ENCODE measurements around the gene TANC1.

The TANC1 gene

DNA sequence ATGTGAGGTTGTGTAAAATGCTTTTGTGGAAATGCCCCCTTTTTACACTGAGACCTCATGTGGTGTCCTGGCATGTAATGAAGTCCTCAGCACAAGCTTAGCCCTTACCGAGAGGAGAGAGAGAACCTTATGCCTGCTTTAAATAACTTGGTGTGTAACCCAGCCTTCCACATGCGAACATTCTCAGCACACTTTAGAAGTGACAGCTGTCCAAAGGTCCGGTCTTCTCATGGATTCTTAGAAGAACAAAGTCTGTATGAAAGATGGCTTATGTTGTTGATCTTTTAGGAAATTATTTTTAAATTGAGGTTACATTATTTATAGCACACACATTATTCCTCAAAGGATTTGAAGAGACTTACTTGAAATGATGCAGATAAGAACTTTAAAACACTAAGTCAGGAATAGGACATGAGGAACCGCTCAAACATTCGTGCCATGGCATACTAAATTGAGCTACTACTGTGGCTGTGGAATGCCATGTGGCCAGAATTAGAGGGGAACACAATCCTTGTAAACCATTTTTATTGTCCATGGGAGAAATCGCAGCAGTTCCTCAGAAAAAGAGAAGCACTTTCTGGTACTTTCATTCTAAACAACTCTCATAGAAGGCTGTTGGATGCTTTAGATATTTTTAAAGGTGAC lies 238.4 kb downstream of the TANC1 start:
- peaks cover 21 to 23% of the 10 kb centered on the region in 2 donors for H3K36me3 ChIP-seq (ENCODE audit: control insufficient read depth in 2 of 2, insufficient read depth in 2 of 2, low read length in 2 of 2)
- H3K4me3 ChIP-seq (ENCODE audit: low read length in 2 of 2), result no peak overlapping the region
- H3K4me1 ChIP-seq (ENCODE audit: control insufficient read depth in 2 of 2, insufficient read depth in 2 of 2, low read length in 2 of 2), result peaks cover 0 to 3% of the 10 kb centered on the region in 2 donors
- no peak overlapping the region for H3K27ac ChIP-seq (ENCODE audit: low read depth in 2 of 2, low read length in 2 of 2)
- no peaks in the 10 kb centered on the region for H3K9me3 ChIP-seq (ENCODE audit: control insufficient read depth in 2 of 2, low read length in 2 of 2)
- no peak overlapping the region for H3K9ac ChIP-seq (ENCODE audit: low read depth in 1 of 2, low read length in 2 of 2)
- no peaks in the 10 kb centered on the region for H3K27me3 ChIP-seq (ENCODE audit: control insufficient read depth in 2 of 2, insufficient read depth in 2 of 2, low read length in 2 of 2)

DNA sequence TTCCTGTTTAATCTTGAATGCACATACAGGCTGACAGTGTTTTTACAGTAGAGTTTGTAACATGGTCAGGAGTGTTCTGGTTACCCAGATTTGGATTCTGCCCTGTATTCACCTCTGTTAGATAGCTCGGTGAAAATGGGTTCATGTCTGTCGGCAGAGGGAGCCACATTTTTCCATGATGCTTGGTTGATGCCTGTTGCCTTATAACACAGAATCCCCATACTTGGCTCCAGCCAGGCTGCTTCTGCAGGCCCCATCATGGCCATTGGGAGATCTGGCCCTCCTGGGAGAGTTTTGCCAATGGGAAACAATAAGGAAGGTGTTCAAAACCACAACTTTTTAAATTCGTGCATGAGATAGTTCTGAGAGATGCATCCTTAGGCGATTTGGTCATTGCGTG lies 240.0 kb downstream of the TANC1 start:
- peaks cover 18 to 20% of the 10 kb centered on the region in 2 donors for H3K36me3 ChIP-seq (ENCODE audit: control insufficient read depth in 2 of 2, insufficient read depth in 2 of 2, low read length in 2 of 2)
- H3K27me3 ChIP-seq (ENCODE audit: control insufficient read depth in 2 of 2, insufficient read depth in 2 of 2, low read length in 2 of 2), result no peaks in the 10 kb centered on the region
- H3K27ac ChIP-seq (ENCODE audit: low read depth in 2 of 2, low read length in 2 of 2), result no peak overlapping the region
- H3K9ac ChIP-seq (ENCODE audit: low read depth in 1 of 2, low read length in 2 of 2), result no peak overlapping the region
- no peak overlapping the region for H3K4me3 ChIP-seq (ENCODE audit: low read length in 2 of 2)
- no peaks in the 10 kb centered on the region for H3K9me3 ChIP-seq (ENCODE audit: control insufficient read depth in 2 of 2, low read length in 2 of 2)
- H3K4me1 ChIP-seq (ENCODE audit: control insufficient read depth in 2 of 2, insufficient read depth in 2 of 2, low read length in 2 of 2), result peaks cover 0 to 3% of the 10 kb centered on the region in 2 donors

DNA sequence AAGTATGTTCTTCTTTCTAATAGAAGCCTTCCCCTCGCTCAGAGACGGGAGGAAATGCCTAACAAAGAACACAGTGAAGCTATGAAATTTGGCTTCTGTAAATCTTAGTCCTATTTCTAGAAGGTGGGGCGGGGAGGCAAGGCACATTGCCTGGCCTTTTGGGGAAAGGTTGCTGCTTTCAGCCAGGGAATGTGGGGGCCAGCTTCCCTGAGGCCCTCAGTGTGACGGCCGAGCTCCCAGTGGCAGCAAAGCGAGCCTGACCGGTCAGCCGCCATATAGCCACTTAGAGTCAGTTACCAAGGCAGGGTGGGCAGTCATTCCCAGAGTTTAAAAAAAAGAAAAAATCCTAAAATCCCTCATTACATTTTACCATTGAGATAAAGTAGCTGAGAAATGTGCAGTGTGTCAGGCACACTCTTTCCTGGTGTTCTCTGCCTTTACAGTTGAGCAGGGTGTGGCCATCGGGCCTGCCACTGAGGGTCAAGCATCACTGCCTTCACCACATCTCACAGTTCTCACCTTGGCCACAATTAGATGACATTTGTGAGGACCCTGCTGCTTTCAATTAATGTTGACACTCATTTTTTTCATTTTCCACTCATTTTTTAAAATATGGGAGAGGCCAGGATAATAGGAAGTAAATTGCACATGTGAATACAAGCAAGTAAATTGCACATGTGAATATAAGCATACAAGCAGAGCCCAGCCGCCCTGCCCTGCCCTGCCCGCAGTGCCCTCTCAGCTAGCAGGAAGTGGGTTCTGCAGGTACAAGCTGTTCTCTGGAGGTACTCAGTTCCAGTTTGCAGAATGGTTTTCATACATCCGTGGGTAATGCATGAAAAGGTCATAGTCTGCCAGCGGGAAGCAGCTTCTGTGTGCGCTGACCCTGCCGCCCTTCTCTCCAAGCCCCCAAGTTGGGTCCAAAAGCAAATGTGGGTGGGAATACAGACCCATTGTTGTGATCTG lies 241.2 kb downstream of the TANC1 start:
- Histone ChIP-seq H3K4me1 (ENCODE audit: control insufficient read depth in 2 of 2, insufficient read depth in 2 of 2, low read length in 2 of 2) (peaks cover 0 to 3% of the 10 kb centered on the region in 2 donors), H3K36me3 (ENCODE audit: control insufficient read depth in 2 of 2, insufficient read depth in 2 of 2, low read length in 2 of 2) (peaks cover 18 to 19% of the 10 kb centered on the region in 2 donors), H3K27ac (ENCODE audit: low read depth in 2 of 2, low read length in 2 of 2) (peak overlapping the region; percentile 34 to 63), H3K9me3 (ENCODE audit: control insufficient read depth in 2 of 2, low read length in 2 of 2) (no peaks in the 10 kb centered on the region), H3K27me3 (ENCODE audit: control insufficient read depth in 2 of 2, insufficient read depth in 2 of 2, low read length in 2 of 2) (no peaks in the 10 kb centered on the region), H3K9ac (ENCODE audit: low read depth in 1 of 2, low read length in 2 of 2) (peak overlapping the region in 1 of 2 donors; percentile 17), H3K4me3 (ENCODE audit: low read length in 2 of 2) (no peak overlapping the region)

DNA sequence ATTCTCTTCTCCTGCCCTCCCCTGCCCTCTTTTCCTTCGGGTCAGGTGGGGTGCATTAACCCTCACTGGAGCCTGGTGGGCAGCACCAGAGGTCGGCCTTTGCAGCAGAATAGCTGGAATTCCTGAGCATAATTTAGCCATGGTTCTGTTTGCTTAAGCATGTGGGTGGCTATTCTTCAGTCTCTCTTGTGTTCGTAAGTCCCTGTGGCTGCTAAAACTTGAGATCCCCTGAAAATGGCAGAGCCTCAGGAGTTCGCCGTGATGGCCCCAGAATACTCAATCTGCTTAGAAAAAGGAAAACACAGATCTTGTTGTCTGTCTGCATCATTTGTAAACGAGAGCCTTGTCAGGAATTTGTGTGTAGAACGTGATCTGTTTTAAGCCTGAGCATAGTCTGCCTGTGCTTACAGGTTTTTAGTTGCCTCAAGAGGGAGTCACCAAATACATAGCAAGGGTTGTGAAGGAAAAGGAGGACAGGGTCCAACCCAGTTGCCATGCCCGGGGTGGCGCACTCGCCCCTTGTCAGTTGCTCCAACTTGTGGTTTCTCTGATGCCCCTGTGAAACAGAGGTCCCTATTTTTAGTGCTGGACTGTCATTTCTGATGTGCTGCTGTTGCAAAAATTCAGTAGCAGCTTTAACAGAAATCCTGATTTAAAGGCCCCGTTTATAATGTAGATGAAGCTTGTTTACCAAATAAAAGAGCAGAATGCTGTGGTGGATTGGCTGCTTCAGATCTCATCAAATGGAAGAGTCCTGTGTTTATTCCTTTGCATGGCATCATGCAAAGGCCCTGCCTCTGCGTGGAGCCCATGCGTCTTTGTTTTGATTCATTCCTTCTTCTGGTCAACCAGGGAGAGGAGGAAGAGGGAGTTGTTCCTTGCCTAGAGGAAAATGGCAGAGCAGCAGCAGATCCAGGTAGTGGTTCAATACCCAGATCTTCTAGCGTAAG lies 243.3 kb downstream of the TANC1 start:
- peaks cover 19 to 25% of the 10 kb centered on the region in 2 donors for H3K36me3 ChIP-seq (ENCODE audit: control insufficient read depth in 2 of 2, insufficient read depth in 2 of 2, low read length in 2 of 2)
- H3K27me3 ChIP-seq (ENCODE audit: control insufficient read depth in 2 of 2, insufficient read depth in 2 of 2, low read length in 2 of 2), result no peaks in the 10 kb centered on the region
- no peak overlapping the region for H3K4me3 ChIP-seq (ENCODE audit: low read length in 2 of 2)
- no peak overlapping the region for H3K27ac ChIP-seq (ENCODE audit: low read depth in 2 of 2, low read length in 2 of 2)
- H3K9ac ChIP-seq (ENCODE audit: low read depth in 1 of 2, low read length in 2 of 2), result no peak overlapping the region
- peaks cover 0 to 3% of the 10 kb centered on the region in 2 donors for H3K4me1 ChIP-seq (ENCODE audit: control insufficient read depth in 2 of 2, insufficient read depth in 2 of 2, low read length in 2 of 2)
- no peaks in the 10 kb centered on the region for H3K9me3 ChIP-seq (ENCODE audit: control insufficient read depth in 2 of 2, low read length in 2 of 2)

DNA sequence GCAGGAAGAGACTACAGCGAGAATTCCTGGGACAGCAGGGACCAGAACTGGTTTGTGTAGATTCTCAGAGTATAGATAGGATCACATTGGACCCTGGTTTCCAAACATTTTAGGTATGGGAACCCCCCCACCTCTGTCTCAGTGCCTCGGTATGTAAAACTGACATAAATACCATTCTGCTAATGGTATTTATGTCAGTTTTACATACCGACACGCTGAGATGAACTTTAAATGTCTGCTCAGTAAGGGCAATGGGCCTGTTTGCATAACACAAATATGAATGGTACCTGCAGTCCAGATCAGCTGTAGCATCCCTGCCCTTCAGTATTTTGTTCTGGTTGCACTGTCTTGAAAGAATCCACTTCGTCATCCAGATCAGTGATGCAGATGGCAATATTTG lies 244.9 kb downstream of the TANC1 start:
- Histone ChIP-seq H3K36me3 (ENCODE audit: control insufficient read depth in 2 of 2, insufficient read depth in 2 of 2, low read length in 2 of 2) (peaks cover 31 to 34% of the 10 kb centered on the region in 2 donors), H3K27me3 (ENCODE audit: control insufficient read depth in 2 of 2, insufficient read depth in 2 of 2, low read length in 2 of 2) (no peaks in the 10 kb centered on the region), H3K4me3 (ENCODE audit: low read length in 2 of 2) (no peak overlapping the region), H3K9me3 (ENCODE audit: control insufficient read depth in 2 of 2, low read length in 2 of 2) (no peaks in the 10 kb centered on the region), H3K9ac (ENCODE audit: low read depth in 1 of 2, low read length in 2 of 2) (no peak overlapping the region), H3K4me1 (ENCODE audit: control insufficient read depth in 2 of 2, insufficient read depth in 2 of 2, low read length in 2 of 2) (peaks cover 0 to 3% of the 10 kb centered on the region in 2 donors), H3K27ac (ENCODE audit: low read depth in 2 of 2, low read length in 2 of 2) (no peak overlapping the region)

DNA sequence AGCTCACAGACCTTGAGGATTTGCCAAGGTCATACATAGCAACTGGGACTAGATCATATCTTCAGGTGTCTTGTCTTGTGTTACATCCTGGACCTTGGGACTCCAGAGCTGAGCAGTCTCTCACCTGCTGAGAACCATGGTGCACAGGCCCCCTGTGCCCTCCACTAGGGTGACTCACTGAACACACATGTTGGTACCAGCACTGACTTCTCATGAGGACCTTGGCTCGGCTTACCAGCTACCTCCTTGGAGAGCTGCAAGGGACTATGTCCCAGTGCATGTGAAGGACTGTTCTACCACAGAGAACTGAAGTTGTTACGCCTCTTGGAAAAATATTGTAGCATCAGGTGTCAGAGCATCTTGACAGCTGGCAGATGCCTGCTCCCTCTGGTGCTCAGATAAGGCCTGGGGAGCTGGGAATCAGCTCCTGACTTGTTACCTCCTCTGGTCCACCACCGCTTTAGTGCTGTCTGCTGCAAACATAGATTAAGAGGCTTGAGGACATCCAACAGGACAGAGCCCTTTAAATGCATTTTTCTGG lies 246.0 kb downstream of the TANC1 start:
- H3K9ac ChIP-seq (ENCODE audit: low read depth in 1 of 2, low read length in 2 of 2), result no peak overlapping the region
- H3K9me3 ChIP-seq (ENCODE audit: control insufficient read depth in 2 of 2, low read length in 2 of 2), result no peaks in the 10 kb centered on the region
- no peak overlapping the region for H3K27ac ChIP-seq (ENCODE audit: low read depth in 2 of 2, low read length in 2 of 2)
- peaks cover 0 to under 1% of the 10 kb centered on the region in 2 donors for H3K4me1 ChIP-seq (ENCODE audit: control insufficient read depth in 2 of 2, insufficient read depth in 2 of 2, low read length in 2 of 2)
- peaks cover 32 to 42% of the 10 kb centered on the region in 2 donors for H3K36me3 ChIP-seq (ENCODE audit: control insufficient read depth in 2 of 2, insufficient read depth in 2 of 2, low read length in 2 of 2)
- no peak overlapping the region for H3K4me3 ChIP-seq (ENCODE audit: low read length in 2 of 2)
- no peaks in the 10 kb centered on the region for H3K27me3 ChIP-seq (ENCODE audit: control insufficient read depth in 2 of 2, insufficient read depth in 2 of 2, low read length in 2 of 2)

DNA sequence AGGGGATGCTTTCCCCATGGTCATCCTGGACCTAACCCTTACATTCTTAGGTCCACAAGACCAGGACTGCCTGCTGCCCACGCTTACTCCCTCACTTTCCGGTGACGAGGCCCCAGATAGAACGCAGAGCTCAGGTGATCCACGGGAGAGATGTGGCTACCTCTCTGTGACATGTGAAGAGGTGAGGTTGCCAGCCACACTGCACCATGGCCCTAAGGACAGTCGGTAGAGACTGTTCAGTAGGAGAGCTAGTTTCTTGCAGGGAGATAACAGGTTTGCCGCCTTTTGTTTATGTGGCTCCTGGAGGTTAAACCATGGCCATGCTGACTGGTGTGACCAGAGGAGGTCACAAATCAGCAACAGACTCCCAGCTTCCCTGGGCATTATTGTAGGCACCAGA lies 246.7 kb downstream of the TANC1 start:
- Histone ChIP-seq H3K4me3 (ENCODE audit: low read length in 2 of 2) (no peak overlapping the region), H3K36me3 (ENCODE audit: control insufficient read depth in 2 of 2, insufficient read depth in 2 of 2, low read length in 2 of 2) (peaks cover 39 to 47% of the 10 kb centered on the region in 2 donors)

DNA sequence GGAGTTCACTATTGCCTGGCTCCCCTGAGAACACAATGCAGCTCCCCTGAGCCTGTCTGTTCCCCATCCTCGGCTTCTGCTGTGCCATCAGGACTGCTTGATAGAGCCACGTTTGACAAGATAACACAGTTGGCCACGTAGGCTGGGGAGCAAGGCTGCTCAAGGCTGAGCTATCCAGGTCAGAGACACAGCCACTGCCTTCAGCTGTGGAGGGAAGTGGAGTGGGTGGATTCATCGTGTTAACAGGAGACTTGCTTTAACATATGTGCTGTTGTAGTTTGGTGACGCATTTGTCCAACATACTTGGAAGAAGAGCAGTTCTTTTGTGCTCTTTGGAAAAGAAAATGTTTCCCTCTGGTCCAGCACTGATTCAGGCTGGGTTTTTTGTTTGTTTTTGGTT lies 249.2 kb downstream of the TANC1 start:
- H3K36me3 ChIP-seq (ENCODE audit: control insufficient read depth in 2 of 2, insufficient read depth in 2 of 2, low read length in 2 of 2), result peaks cover 36 to 54% of the 10 kb centered on the region in 2 donors

More for the DNA sequence above, 246.7 kb downstream of the TANC1 start:
- no peaks in the 10 kb centered on the region for H3K4me1 ChIP-seq (ENCODE audit: control insufficient read depth in 2 of 2, insufficient read depth in 2 of 2, low read length in 2 of 2)
- H3K27me3 ChIP-seq (ENCODE audit: control insufficient read depth in 2 of 2, insufficient read depth in 2 of 2, low read length in 2 of 2), result no peaks in the 10 kb centered on the region
- no peaks in the 10 kb centered on the region for H3K9me3 ChIP-seq (ENCODE audit: control insufficient read depth in 2 of 2, low read length in 2 of 2)
- H3K9ac ChIP-seq (ENCODE audit: low read depth in 1 of 2, low read length in 2 of 2), result no peak overlapping the region
- no peak overlapping the region for H3K27ac ChIP-seq (ENCODE audit: low read depth in 2 of 2, low read length in 2 of 2)

DNA sequence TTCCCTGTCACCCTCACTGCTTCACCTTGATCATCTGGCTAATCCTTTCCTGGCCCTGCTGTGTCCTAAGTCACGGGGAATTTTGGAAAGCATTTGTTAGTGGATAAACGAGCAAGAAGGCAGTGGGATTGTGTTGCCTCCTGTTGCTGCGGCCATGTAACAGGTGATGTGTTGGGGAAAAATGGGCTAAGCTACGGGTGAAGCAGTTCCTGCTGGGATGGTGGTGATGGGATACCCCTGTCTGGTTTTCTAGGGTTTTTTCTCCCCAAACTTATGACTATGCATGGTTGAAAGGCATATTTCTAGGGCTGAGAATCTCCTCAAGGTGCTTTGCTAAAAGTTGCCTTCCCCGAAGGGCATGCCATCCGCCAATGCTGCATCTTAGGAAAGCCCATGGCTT lies 249.9 kb downstream of the TANC1 start:
- Histone ChIP-seq H3K36me3 (ENCODE audit: control insufficient read depth in 2 of 2, insufficient read depth in 2 of 2, low read length in 2 of 2) (peaks cover 36 to 54% of the 10 kb centered on the region in 2 donors), H3K9me3 (ENCODE audit: control insufficient read depth in 2 of 2, low read length in 2 of 2) (no peaks in the 10 kb centered on the region), H3K4me3 (ENCODE audit: low read length in 2 of 2) (no peak overlapping the region), H3K27me3 (ENCODE audit: control insufficient read depth in 2 of 2, insufficient read depth in 2 of 2, low read length in 2 of 2) (no peaks in the 10 kb centered on the region), H3K27ac (ENCODE audit: low read depth in 2 of 2, low read length in 2 of 2) (no peak overlapping the region), H3K4me1 (ENCODE audit: control insufficient read depth in 2 of 2, insufficient read depth in 2 of 2, low read length in 2 of 2) (no peaks in the 10 kb centered on the region), H3K9ac (ENCODE audit: low read depth in 1 of 2, low read length in 2 of 2) (no peak overlapping the region)

More for the DNA sequence above, 249.2 kb downstream of the TANC1 start:
- H3K27me3 ChIP-seq (ENCODE audit: control insufficient read depth in 2 of 2, insufficient read depth in 2 of 2, low read length in 2 of 2), result no peaks in the 10 kb centered on the region
- H3K9ac ChIP-seq (ENCODE audit: low read depth in 1 of 2, low read length in 2 of 2), result no peak overlapping the region
- H3K9me3 ChIP-seq (ENCODE audit: control insufficient read depth in 2 of 2, low read length in 2 of 2), result no peaks in the 10 kb centered on the region
- no peak overlapping the region for H3K4me3 ChIP-seq (ENCODE audit: low read length in 2 of 2)
- no peak overlapping the region for H3K27ac ChIP-seq (ENCODE audit: low read depth in 2 of 2, low read length in 2 of 2)
- no peaks in the 10 kb centered on the region for H3K4me1 ChIP-seq (ENCODE audit: control insufficient read depth in 2 of 2, insufficient read depth in 2 of 2, low read length in 2 of 2)
